Keratinocyte (primary cell): ENCODE measurements around the gene PHAF1. TPM values are rescaled to one million over a fixed set of nuclear protein-coding genes. Genes with fewer than 3 reads are reported as not detected.

ENCODE experiments used
- DNase-seq: peaks from one replicate; pipeline ENCODE4 v3.0.0-alpha.2; 2011; ENCODE audit warnings: low read depth, missing footprints, low spot score
- FAIRE-seq: peaks from 2 replicates; lab custom pipeline; 2011; peaks lifted over from hg19 to GRCh38; lab: Jason Lieb, UNC
- H2AFZ ChIP-seq: 2 replicates; pipeline ENCODE4 v1.6.0; 2012; ENCODE audit warnings: low read length, control low read depth, inconsistent platforms; ENCODE audit not compliant: control insufficient read depth
- H3K27ac ChIP-seq: 2 replicates; pipeline ENCODE4 v1.5.1; 2011; ENCODE audit warnings: low read length; ENCODE audit not compliant: control insufficient read depth, insufficient read depth
- H3K27me3 ChIP-seq: 3 replicates; pipeline ENCODE4 v1.6.0; 2011; ENCODE audit warnings: low read length; ENCODE audit not compliant: control insufficient read depth, insufficient read depth; ENCODE audit errors: extremely low read depth
- H3K36me3 ChIP-seq, 2 experiments: 2 replicates in 1 of 2; 3 replicates in 1 of 2; pipeline ENCODE4 v1.5.1; 2011; ENCODE audit warnings: low read length in 2 of 2, mild to moderate bottlenecking in 1 of 2; ENCODE audit not compliant: control insufficient read depth in 2 of 2, insufficient read depth in 2 of 2; ENCODE audit errors: extremely low read depth in 1 of 2
- H3K4me1 ChIP-seq: 3 replicates; pipeline ENCODE4 v1.5.1; 2011; ENCODE audit warnings: low read length; ENCODE audit not compliant: control insufficient read depth, insufficient read depth; ENCODE audit errors: extremely low read depth
- H3K4me2 ChIP-seq: 3 replicates; pipeline ENCODE4 v1.6.0; 2011; ENCODE audit warnings: low read depth, low read length; ENCODE audit not compliant: control insufficient read depth, insufficient read depth; ENCODE audit errors: extremely low read depth
- H3K4me3 ChIP-seq, 3 experiments: fragments of 200-600 bp in 1 of 3; sonication (generic) in 1 of 3; 2 replicates in 2 of 3; 3 replicates in 1 of 3; pipeline ENCODE4 v1.5.1; 2011 to 2016; ENCODE audit warnings: low read length in 3 of 3, mild to moderate bottlenecking in 3 of 3, control low read depth in 2 of 3, inconsistent platforms in 1 of 3, low read depth in 1 of 3, mixed read lengths in 1 of 3, mixed run types in 1 of 3, moderate library complexity in 1 of 3; ENCODE audit not compliant: control insufficient read depth in 2 of 3, insufficient read depth in 2 of 3; ENCODE audit errors: extremely low read depth in 1 of 3
- H3K79me2 ChIP-seq: 2 replicates; pipeline ENCODE4 v1.6.0; 2012; ENCODE audit warnings: low read length; ENCODE audit not compliant: control insufficient read depth, insufficient read depth
- H3K9ac ChIP-seq: 3 replicates; pipeline ENCODE4 v1.6.0; 2011; ENCODE audit warnings: low read length; ENCODE audit not compliant: control insufficient read depth, insufficient read depth; ENCODE audit errors: extremely low read depth
- H3K9me1 ChIP-seq: 3 replicates; pipeline ENCODE4 v1.6.0; 2011; ENCODE audit warnings: low read length; ENCODE audit not compliant: control insufficient read depth, insufficient read depth; ENCODE audit errors: extremely low read depth
- H3K9me3 ChIP-seq: 2 replicates; pipeline ENCODE4 v1.5.1; 2012; ENCODE audit warnings: low read depth, low read length; ENCODE audit not compliant: control insufficient read depth
- H4K20me1 ChIP-seq: 3 replicates; pipeline ENCODE4 v1.6.0; 2011; ENCODE audit warnings: low read length; ENCODE audit not compliant: control insufficient read depth, insufficient read depth; ENCODE audit errors: extremely low read depth
- EZH2 ChIP-seq: IDR thresholded peaks from one replicate; pipeline ENCODE4 v1.6.1; 2012; ENCODE audit warnings: inconsistent platforms, mild to moderate bottlenecking, low read length, moderate library complexity
- dilution Hi-C: fragments of 300-500 bp; cut with MboI; formaldehyde crosslinking; loops from one replicate; pipeline ENCODE4 v1.7.0; 2020; ENCODE audit warnings: low sequenced_read_pairs; ENCODE audit not compliant: extremely low pct_ligation_motif_present
- polyA plus RNA-seq, 5 experiments: library from polyadenylated mRNA; depleted of rRNA in 3 of 5; stranded (reverse) in 3 of 5; stranded (forward) in 1 of 5; unstranded in 1 of 5; fragments of >200 nt; gene quantifications; 1 replicate in 1 of 5; 2 replicates in 3 of 5; 3 replicates in 1 of 5; pipeline versions ENCODE4 v1.2.1 to v1.2.3, GENCODE V29; 2011 to 2012; ENCODE audit warnings: missing spikeins in 2 of 5, low read depth in 1 of 5, low replicate concordance in 1 of 5
- TF ChIP-seq, protein P1 (sequence below), 3 experiments: IDR thresholded peaks in 1 of 3; conservative IDR thresholded peaks in 1 of 3; optimal IDR thresholded peaks in 1 of 3; 2 replicates in 2 of 3; 3 replicates in 1 of 3; pipeline versions ENCODE3 to v1.5.1; 2011; ENCODE audit warnings: low read length in 3 of 3, mild to moderate bottlenecking in 3 of 3, moderate library complexity in 2 of 3, control low read depth in 1 of 3, inconsistent platforms in 1 of 3; ENCODE audit not compliant: insufficient read depth in 2 of 3; ENCODE audit errors: extremely low read depth in 1 of 3

PHAF1 gene
- polyA plus RNA-seq, 1 donor (not counting 4 experiments of a cell fraction or from before 2014, with no cell fraction given), result 26.7 TPM

- Histone ChIP-seq H3K27me3 (no peaks in the 10 kb centered on the region), H3K27ac (no peak overlapping the region), H3K4me3 (no peak overlapping the region), H3K4me1 (peaks cover 31% of the 10 kb centered on the region), H3K9me3 (no peaks in the 10 kb centered on the region), H2AFZ (no peak overlapping the region), H3K79me2 (no peaks in the 10 kb centered on the region), H3K36me3 (no peaks in the 10 kb centered on the region), H4K20me1 (no peaks in the 10 kb centered on the region), H3K4me2 (peak overlapping the region; percentile 77), H3K9me1 (no peaks in the 10 kb centered on the region), H3K9ac (no peak overlapping the region)
- dilution Hi-C loops, result no loop called here
- DNase-seq (no peak), FAIRE-seq (no peak)
- TF ChIP-seq, protein P1, sequence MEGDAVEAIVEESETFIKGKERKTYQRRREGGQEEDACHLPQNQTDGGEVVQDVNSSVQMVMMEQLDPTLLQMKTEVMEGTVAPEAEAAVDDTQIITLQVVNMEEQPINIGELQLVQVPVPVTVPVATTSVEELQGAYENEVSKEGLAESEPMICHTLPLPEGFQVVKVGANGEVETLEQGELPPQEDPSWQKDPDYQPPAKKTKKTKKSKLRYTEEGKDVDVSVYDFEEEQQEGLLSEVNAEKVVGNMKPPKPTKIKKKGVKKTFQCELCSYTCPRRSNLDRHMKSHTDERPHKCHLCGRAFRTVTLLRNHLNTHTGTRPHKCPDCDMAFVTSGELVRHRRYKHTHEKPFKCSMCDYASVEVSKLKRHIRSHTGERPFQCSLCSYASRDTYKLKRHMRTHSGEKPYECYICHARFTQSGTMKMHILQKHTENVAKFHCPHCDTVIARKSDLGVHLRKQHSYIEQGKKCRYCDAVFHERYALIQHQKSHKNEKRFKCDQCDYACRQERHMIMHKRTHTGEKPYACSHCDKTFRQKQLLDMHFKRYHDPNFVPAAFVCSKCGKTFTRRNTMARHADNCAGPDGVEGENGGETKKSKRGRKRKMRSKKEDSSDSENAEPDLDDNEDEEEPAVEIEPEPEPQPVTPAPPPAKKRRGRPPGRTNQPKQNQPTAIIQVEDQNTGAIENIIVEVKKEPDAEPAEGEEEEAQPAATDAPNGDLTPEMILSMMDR (optimal IDR thresholded peaks at IDR 0.05 in 1 of 3, IDR thresholded peaks at IDR 0.05 in 1 of 3, conservative IDR thresholded peaks at IDR 0.05 in 1 of 3; ENCODE audit: extremely low read depth in 1 of 3, insufficient read depth in 2 of 3, low read length in 3 of 3), result no peak
- TF ChIP-seq EZH2, result no peak
Observed at GRCh38 chr16:67169011-67169451, 59.3 kb downstream of the PHAF1 start.

DNA sequence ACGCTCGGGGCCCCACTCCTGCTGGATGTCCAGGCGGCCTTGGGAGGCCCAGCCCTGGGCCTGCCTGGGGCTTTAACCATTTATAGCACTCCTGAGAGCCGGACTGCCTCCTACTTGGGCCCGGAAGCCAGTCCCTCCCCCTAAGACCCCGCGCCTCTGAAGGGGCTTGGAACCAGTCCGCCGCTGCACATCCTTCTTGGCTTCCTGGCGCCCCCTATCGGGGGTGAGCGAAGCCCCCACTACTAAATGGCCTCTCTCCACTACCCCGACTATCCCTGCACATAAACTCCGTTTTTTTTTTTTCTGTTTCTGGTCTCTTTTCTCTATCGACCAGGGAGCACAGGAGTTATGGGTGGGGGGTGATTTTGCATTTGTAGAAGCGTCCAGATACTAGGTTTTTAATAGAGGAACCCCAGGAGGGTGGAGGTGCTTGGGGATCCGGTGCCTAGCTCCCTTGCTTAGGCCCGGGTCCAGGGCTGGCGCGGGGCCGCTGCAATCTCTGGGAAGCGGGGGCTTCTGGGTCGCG is 60.0 kb downstream of the PHAF1 start:
- Histone ChIP-seq H3K4me3 (peak overlapping the region; percentile 40 to 74 (median 62)), H3K79me2 (no peaks in the 10 kb centered on the region), H3K4me1 (peaks cover 34% of the 10 kb centered on the region), H3K9me1 (no peaks in the 10 kb centered on the region), H3K9ac (peak overlapping the region; percentile 68), H3K27me3 (no peaks in the 10 kb centered on the region), H2AFZ (peak overlapping the region; percentile 32), H3K9me3 (no peaks in the 10 kb centered on the region), H4K20me1 (no peaks in the 10 kb centered on the region), H3K36me3 (no peaks in the 10 kb centered on the region), H3K4me2 (peak overlapping the region; percentile 77), H3K27ac (peak overlapping the region; percentile 67)
- FAIRE-seq (no peak), DNase-seq (no peak)
- no peak for TF ChIP-seq EZH2
- TF ChIP-seq, protein P1 (optimal IDR thresholded peaks at IDR 0.05 in 1 of 3, IDR thresholded peaks at IDR 0.05 in 1 of 3, conservative IDR thresholded peaks at IDR 0.05 in 1 of 3; ENCODE audit: extremely low read depth in 1 of 3, insufficient read depth in 2 of 3, low read length in 3 of 3), result peak; percentile 45 to 67 (median 49)
- dilution Hi-C loops, result no loop called here
